Ectodermal cell (in vitro differentiated cells): ENCODE results near the gene CRADD.

Experiments used
- H3K27ac ChIP-seq: 2 replicates; pipeline ENCODE4 v1.7.0; 2013; ENCODE audit warnings: mild to moderate bottlenecking, low read depth, low read length; ENCODE audit not compliant: insufficient read depth, poor library complexity, severe bottlenecking
- H3K27me3 ChIP-seq: 2 replicates; pipeline ENCODE4 v1.7.0; 2013; ENCODE audit warnings: mild to moderate bottlenecking, low read length; ENCODE audit not compliant: insufficient read depth, control insufficient read depth, poor library complexity, severe bottlenecking
- H3K36me3 ChIP-seq: one replicate; pipeline ENCODE4 v1.7.0; 2013; ENCODE audit warnings: low read length; ENCODE audit not compliant: control insufficient read depth, insufficient read depth
- H3K4me1 ChIP-seq: one replicate; pipeline ENCODE4 v1.7.0; 2013; ENCODE audit warnings: low read length; ENCODE audit not compliant: control insufficient read depth, insufficient read depth
- H3K4me3 ChIP-seq: 2 replicates; pipeline ENCODE4 v1.7.0; 2013; ENCODE audit warnings: low read depth, low read length, control low read depth; ENCODE audit not compliant: insufficient read depth
- H3K9me3 ChIP-seq: 2 replicates; pipeline ENCODE4 v1.7.0; 2013; ENCODE audit warnings: mild to moderate bottlenecking, low read length, moderate library complexity; ENCODE audit not compliant: control insufficient read depth
- WGBS, 2 experiments: methylation state at CpG; one replicate each; pipeline ENCODE4 v1.1.7; 2013; ENCODE audit warnings: missing lambda C conversion rate in 2 of 2; 5-methylcytosine and 5-hydroxymethylcytosine counted together

Gene CRADD

GRCh38 chr12:93682846-93683261 is 5.7 kb downstream of the CRADD start:
- H3K9me3 ChIP-seq: no peaks in the 10 kb centered on the region
- H3K4me1 ChIP-seq: no peaks in the 10 kb centered on the region
- no peak overlapping the region for H3K27ac ChIP-seq
- H3K27me3 ChIP-seq: no peaks in the 10 kb centered on the region
- WGBS, 2 experiments: 65 to 67% methylated on average over 5 of the region's 5 CpGs
- H3K4me3 ChIP-seq: no peak overlapping the region
- no peaks in the 10 kb centered on the region for H3K36me3 ChIP-seq

GRCh38 chr12:93683410-93683809 is 6.2 kb downstream of the CRADD start:
- Histone ChIP-seq H3K9me3 (no peaks in the 10 kb centered on the region), H3K27me3 (no peaks in the 10 kb centered on the region), H3K27ac (no peak overlapping the region), H3K36me3 (no peaks in the 10 kb centered on the region), H3K4me3 (no peak overlapping the region), H3K4me1 (no peaks in the 10 kb centered on the region)
- 92 to 93% methylated on average over 5 of the region's 5 CpGs for WGBS, 2 experiments

GRCh38 chr12:93684716-93685115 is 7.5 kb downstream of the CRADD start:
- H3K36me3 ChIP-seq: no peaks in the 10 kb centered on the region
- no peaks in the 10 kb centered on the region for H3K4me1 ChIP-seq
- H3K9me3 ChIP-seq: no peaks in the 10 kb centered on the region
- no peak overlapping the region for H3K4me3 ChIP-seq
- no peak overlapping the region for H3K27ac ChIP-seq
- 92 to 93% methylated on average over 4 of the region's 4 CpGs for WGBS, 2 experiments
- no peaks in the 10 kb centered on the region for H3K27me3 ChIP-seq

GRCh38 chr12:93686572-93687356 is 9.6 kb downstream of the CRADD start:
- no peaks in the 10 kb centered on the region for H3K4me1 ChIP-seq
- no peaks in the 10 kb centered on the region for H3K36me3 ChIP-seq
- no peaks in the 10 kb centered on the region for H3K9me3 ChIP-seq
- no peak overlapping the region for H3K27ac ChIP-seq
- WGBS, 2 experiments: 93 to 96% methylated on average over 7 to 8 of the region's 8 CpGs
- H3K4me3 ChIP-seq: no peak overlapping the region
- no peaks in the 10 kb centered on the region for H3K27me3 ChIP-seq

GRCh38 chr12:93689076-93689834 is 12.1 kb downstream of the CRADD start:
- no peaks in the 10 kb centered on the region for H3K4me1 ChIP-seq
- no peaks in the 10 kb centered on the region for H3K27me3 ChIP-seq
- no peak overlapping the region for H3K27ac ChIP-seq
- H3K9me3 ChIP-seq: no peaks in the 10 kb centered on the region
- H3K36me3 ChIP-seq: no peaks in the 10 kb centered on the region
- WGBS, 2 experiments: 76 to 100% methylated on average over 2 of the region's 2 CpGs
- no peak overlapping the region for H3K4me3 ChIP-seq

- H3K4me1 ChIP-seq: peaks cover 3% of the 10 kb centered on the region
- H3K36me3 ChIP-seq: no peaks in the 10 kb centered on the region
- no peaks in the 10 kb centered on the region for H3K9me3 ChIP-seq
- no peak overlapping the region for H3K27ac ChIP-seq
- no peaks in the 10 kb centered on the region for H3K27me3 ChIP-seq
- H3K4me3 ChIP-seq: no peak overlapping the region
Measured at GRCh38 chr12:93696462-93696861, 19.3 kb downstream of the CRADD start.

- Histone ChIP-seq H3K9me3 (no peaks in the 10 kb centered on the region), H3K4me1 (peaks cover 3% of the 10 kb centered on the region), H3K4me3 (no peak overlapping the region), H3K36me3 (no peaks in the 10 kb centered on the region), H3K27me3 (no peaks in the 10 kb centered on the region), H3K27ac (no peak overlapping the region)
- 48 to 66% methylated on average over 2 to 3 of the region's 3 CpGs for whole genome bisulfite sequencing, 2 experiments
Measured at GRCh38 chr12:93698307-93699092, 21.3 kb downstream of the CRADD start.

- no peak overlapping the region for H3K4me3 ChIP-seq
- H3K27ac ChIP-seq: no peak overlapping the region
- H3K27me3 ChIP-seq: no peaks in the 10 kb centered on the region
- 61 to 69% methylated on average over 6 to 9 of the region's 9 CpGs for WGBS, 2 experiments
- H3K36me3 ChIP-seq: no peaks in the 10 kb centered on the region
- no peaks in the 10 kb centered on the region for H3K9me3 ChIP-seq
- H3K4me1 ChIP-seq: peaks cover 3% of the 10 kb centered on the region
Measured at GRCh38 chr12:93699271-93700145, 22.3 kb downstream of the CRADD start.

GRCh38 chr12:93702707-93703315 is 25.6 kb downstream of the CRADD start:
- Histone ChIP-seq H3K36me3 (no peaks in the 10 kb centered on the region), H3K27ac (no peak overlapping the region), H3K9me3 (no peaks in the 10 kb centered on the region), H3K27me3 (no peaks in the 10 kb centered on the region), H3K4me3 (no peak overlapping the region), H3K4me1 (peaks cover 3% of the 10 kb centered on the region)
- 94 to 95% methylated on average over 3 of the region's 3 CpGs for WGBS, 2 experiments
